Gastroesophageal sphincter (tissue), 4 donors: ENCODE measurements around the gene SLC25A41. TPM values are rescaled to one million over a fixed set of nuclear protein-coding genes. Genes with fewer than 3 reads are reported as not detected.
A peak's percentile ranks its signal among the peaks of the same experiment; 100 is the strongest.

Source experiments
- ATAC-seq: fragments of 150-250 bp; one replicate; pipeline ENCODE4 v1.9.1; 2016; ENCODE audit warnings: mild to moderate bottlenecking, moderate library complexity
- H3K27ac ChIP-seq, 4 donors: fragments of 200-600 bp; sonication (generic) in 3 of 4; 1 replicate in 3 of 4; 2 replicates in 1 of 4; pipeline ENCODE4 v1.5.1; 2016 to 2019
- H3K27me3 ChIP-seq: fragments of 200-600 bp; sonication (generic); one replicate; pipeline ENCODE4 v1.5.1; 2019
- H3K36me3 ChIP-seq, 2 donors: fragments of 200-600 bp; sonication (generic); one replicate each; pipeline ENCODE4 v1.5.1; 2019; ENCODE audit warnings: control low read depth in 1 of 2
- H3K4me1 ChIP-seq, 3 donors: fragments of 200-600 bp; sonication (generic); 1 replicate in 2 of 3; 2 replicates in 1 of 3; pipeline ENCODE4 v1.5.1; 2016 to 2019; ENCODE audit warnings: control low read depth in 2 of 3
- H3K4me3 ChIP-seq, 2 donors: fragments of 200-600 bp; sonication (generic); one replicate each; pipeline ENCODE4 v1.5.1; 2019; ENCODE audit warnings: mild to moderate bottlenecking in 1 of 2, moderate library complexity in 1 of 2
- H3K9me3 ChIP-seq, 3 donors: fragments of 200-600 bp; sonication (generic); one replicate each; pipeline ENCODE4 v1.5.1; 2017 to 2019; ENCODE audit warnings: control low read depth in 2 of 3
- EP300 ChIP-seq: sonication (generic); formaldehyde crosslinking; IDR thresholded peaks from one replicate; pipeline ENCODE4 v1.6.1; 2017; ENCODE audit warnings: antibody characterized with exemption, mild to moderate bottlenecking
- POLR2A ChIP-seq, 2 donors: fragments of 450-650 bp; IDR thresholded peaks; one replicate each; pipeline ENCODE4 v1.6.1; 2017; ENCODE audit warnings: antibody characterized with exemption in 2 of 2, mild to moderate bottlenecking in 2 of 2, moderate library complexity in 1 of 2
- POLR2AphosphoS5 ChIP-seq: sonication (generic); formaldehyde crosslinking; IDR thresholded peaks from one replicate; pipeline ENCODE4 v1.6.1; 2017; ENCODE audit warnings: antibody characterized with exemption
- WGBS, 2 donors: methylation state at CpG; one replicate each; pipeline ENCODE4 v1.1.5; 2018; ENCODE audit warnings: low coverage in 1 of 2; 5-methylcytosine and 5-hydroxymethylcytosine counted together
- total RNA-seq, 4 donors: library from RNA; depleted of rRNA; stranded (reverse); fragments of >200 nt; gene quantifications; one replicate each; pipeline ENCODE4 v1.1.0, GENCODE V29; 2016
- TF ChIP-seq, protein P1 (sequence below), 4 experiments: fragments of 200-600 bp in 2 of 4; fragments of 450-650 bp in 2 of 4; sonication (generic) in 1 of 4; IDR thresholded peaks; one replicate each; pipeline ENCODE4 v1.5.1; 2017 to 2019; ENCODE audit warnings: antibody characterized with exemption in 4 of 4, mild to moderate bottlenecking in 2 of 4, moderate library complexity in 2 of 4

The SLC25A41 gene
- total RNA-seq, 4 donors from 2014 or later = 0.27 to 1.3 TPM; not detected in 2

DNA sequence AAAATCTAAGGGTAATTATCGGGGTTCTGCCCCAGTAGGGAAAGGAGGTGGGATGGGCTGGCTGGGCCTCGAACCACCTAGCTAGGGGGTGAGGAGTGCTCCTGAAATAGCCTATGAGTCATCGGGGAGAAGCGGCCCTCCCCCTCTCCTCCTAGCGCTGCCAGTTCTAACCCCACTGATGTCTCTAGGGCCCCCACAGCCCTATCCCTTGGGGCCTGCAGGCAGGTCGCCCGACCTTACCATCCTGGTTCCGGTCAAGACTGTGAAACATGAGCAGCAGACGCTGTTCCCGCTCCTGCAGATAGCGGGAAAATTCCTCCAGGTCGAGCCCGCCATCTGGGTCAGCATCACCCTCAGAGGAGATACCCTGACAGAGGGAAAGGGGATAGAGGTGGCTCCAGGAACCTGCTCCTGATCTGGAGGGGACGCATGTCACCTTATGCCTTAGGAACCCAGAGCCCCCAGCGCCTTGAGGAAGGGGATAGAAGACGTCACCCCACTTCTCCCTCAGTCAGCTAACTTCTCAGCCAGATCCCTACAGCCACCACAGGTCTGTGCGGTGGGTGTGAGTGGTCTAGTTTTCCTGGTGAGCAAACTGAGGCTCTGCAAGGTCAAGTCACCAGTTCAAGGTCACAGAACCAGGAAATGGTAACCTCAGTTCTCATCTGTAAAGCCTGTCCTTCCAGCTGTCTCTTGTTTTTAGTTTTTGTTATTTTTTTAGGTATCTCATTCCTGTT, 24.6 kb upstream of the SLC25A41 start:
- peaks cover 0 to 24% (median 6%) of the 10 kb centered on the region in 3 donors for H3K4me1 ChIP-seq
- TF ChIP-seq, protein P1, sequence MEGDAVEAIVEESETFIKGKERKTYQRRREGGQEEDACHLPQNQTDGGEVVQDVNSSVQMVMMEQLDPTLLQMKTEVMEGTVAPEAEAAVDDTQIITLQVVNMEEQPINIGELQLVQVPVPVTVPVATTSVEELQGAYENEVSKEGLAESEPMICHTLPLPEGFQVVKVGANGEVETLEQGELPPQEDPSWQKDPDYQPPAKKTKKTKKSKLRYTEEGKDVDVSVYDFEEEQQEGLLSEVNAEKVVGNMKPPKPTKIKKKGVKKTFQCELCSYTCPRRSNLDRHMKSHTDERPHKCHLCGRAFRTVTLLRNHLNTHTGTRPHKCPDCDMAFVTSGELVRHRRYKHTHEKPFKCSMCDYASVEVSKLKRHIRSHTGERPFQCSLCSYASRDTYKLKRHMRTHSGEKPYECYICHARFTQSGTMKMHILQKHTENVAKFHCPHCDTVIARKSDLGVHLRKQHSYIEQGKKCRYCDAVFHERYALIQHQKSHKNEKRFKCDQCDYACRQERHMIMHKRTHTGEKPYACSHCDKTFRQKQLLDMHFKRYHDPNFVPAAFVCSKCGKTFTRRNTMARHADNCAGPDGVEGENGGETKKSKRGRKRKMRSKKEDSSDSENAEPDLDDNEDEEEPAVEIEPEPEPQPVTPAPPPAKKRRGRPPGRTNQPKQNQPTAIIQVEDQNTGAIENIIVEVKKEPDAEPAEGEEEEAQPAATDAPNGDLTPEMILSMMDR (IDR thresholded peaks at IDR 0.05) = no peak
- no peak for TF ChIP-seq EP300
- TF ChIP-seq POLR2A (IDR thresholded peaks at IDR 0.05) = no peak
- TF ChIP-seq POLR2AphosphoS5 = no peak
- H3K27ac ChIP-seq = peak overlapping the region in 3 of 4 donors; percentile 89 to 94 (median 93)
- peaks cover 0 to 44% of the 10 kb centered on the region in 2 donors for H3K36me3 ChIP-seq
- peaks cover 5% of the 10 kb centered on the region for H3K27me3 ChIP-seq
- H3K4me3 ChIP-seq = peak overlapping the region in 1 of 2 donors; percentile 94
- peaks cover 0 to 19% (median 0%) of the 10 kb centered on the region in 3 donors for H3K9me3 ChIP-seq
- WGBS, 2 donors = 32 to 100% methylated on average over 4 to 5 of the region's 17 CpGs
- no peak for ATAC-seq

GRCh38 chr19:6455924-6456323, 22.4 kb upstream of the SLC25A41 start:
- Histone ChIP-seq H3K4me1 (peaks cover 0 to 24% (median 6%) of the 10 kb centered on the region in 3 donors), H3K9me3 (peaks cover 0 to 22% (median 0%) of the 10 kb centered on the region in 3 donors), H3K27me3 (no peaks in the 10 kb centered on the region), H3K27ac (no peak overlapping the region), H3K4me3 (no peak overlapping the region), H3K36me3 (peaks cover 0 to 66% of the 10 kb centered on the region in 2 donors)
- ATAC-seq = no peak
- 82 to 100% methylated on average over 3 to 5 of the region's 15 CpGs for WGBS, 2 donors
- TF ChIP-seq EP300 (no peak), POLR2AphosphoS5 (no peak), POLR2A (IDR thresholded peaks at IDR 0.05) (no peak)
- TF ChIP-seq, protein P1 (IDR thresholded peaks at IDR 0.05) = no peak

- peaks cover 0 to 84% of the 10 kb centered on the region in 2 donors for H3K36me3 ChIP-seq
- TF ChIP-seq POLR2AphosphoS5 (no peak), EP300 (no peak), POLR2A (IDR thresholded peaks at IDR 0.05) (no peak)
- TF ChIP-seq, protein P1 (IDR thresholded peaks at IDR 0.05) = no peak
- WGBS, 2 donors = 100% methylated on average over 1 to 5 of the region's 11 CpGs
These were observed 20.5 kb upstream of the SLC25A41 start for GRCh38 chr19:6453951-6454565.

GRCh38 chr19:6452899-6453298, 19.3 kb upstream of the SLC25A41 start:
- ATAC-seq = no peak
- Histone ChIP-seq H3K4me3 (no peak overlapping the region), H3K27me3 (no peaks in the 10 kb centered on the region), H3K4me1 (peaks cover 0 to 4% (median 0%) of the 10 kb centered on the region in 3 donors), H3K36me3 (peaks cover 0 to 95% of the 10 kb centered on the region in 2 donors), H3K9me3 (peaks cover 0 to 22% (median 0%) of the 10 kb centered on the region in 3 donors), H3K27ac (no peak overlapping the region)
- TF ChIP-seq, protein P1 (IDR thresholded peaks at IDR 0.05) = no peak
- TF ChIP-seq POLR2A (IDR thresholded peaks at IDR 0.05) = no peak
- TF ChIP-seq POLR2AphosphoS5 = no peak
- 93 to 94% methylated on average over 2 of the region's 2 CpGs for WGBS, 2 donors

More at GRCh38 chr19:6453951-6454565, 20.5 kb upstream of the SLC25A41 start:
- Histone ChIP-seq H3K9me3 (peaks cover 0 to 22% (median 0%) of the 10 kb centered on the region in 3 donors), H3K4me3 (no peak overlapping the region), H3K4me1 (peaks cover 0 to 16% (median 6%) of the 10 kb centered on the region in 3 donors), H3K27me3 (no peaks in the 10 kb centered on the region), H3K27ac (no peak overlapping the region)
- no peak for ATAC-seq
